Measurements from ENCODE around the gene SHPK. TPM values are rescaled to one million over a fixed set of nuclear protein-coding genes. Genes with fewer than 3 reads are reported as not detected.
"Not testable (repeated sequence)": the region's sequence is repeated elsewhere in the genome, so short reads cannot be mapped to it uniquely, and the experiment has no call there.

The SHPK gene
- polyA plus RNA-seq, 3 donors: 15.4 to 16.5 (median 15.7) TPM

- DNase-seq (ENCODE audit: extremely low read depth in 1 of 11, low read depth in 9 of 11, low spot score in 4 of 11): no peak
Observed at GRCh38 chr17:3572231-3572630, 63.8 kb downstream of the SHPK start.

GRCh38 chr17:3571043-3571900, 64.8 kb downstream of the SHPK start:
- DNase-seq (ENCODE audit: extremely low read depth in 1 of 11, low read depth in 9 of 11, low spot score in 4 of 11): no peak

GRCh38 chr17:3569534-3570137, 66.4 kb downstream of the SHPK start:
- no peak for DNase-seq (ENCODE audit: extremely low read depth in 1 of 11, low read depth in 9 of 11, low spot score in 4 of 11)

- DNase-seq (ENCODE audit: extremely low read depth in 1 of 11, low read depth in 9 of 11, low spot score in 4 of 11): no peak
Observed at GRCh38 chr17:3566551-3566950, 69.5 kb downstream of the SHPK start.

GRCh38 chr17:3565143-3565542, 70.9 kb downstream of the SHPK start:
- DNase-seq (ENCODE audit: extremely low read depth in 1 of 11, low read depth in 9 of 11, low spot score in 4 of 11): no peak

- DNase-seq (ENCODE audit: extremely low read depth in 1 of 11, low read depth in 9 of 11, low spot score in 4 of 11): not testable (repeated sequence)
Observed at GRCh38 chr17:3564241-3564640, 71.8 kb downstream of the SHPK start.

- no peak for DNase-seq (ENCODE audit: extremely low read depth in 1 of 11, low read depth in 9 of 11, low spot score in 4 of 11)
Observed at GRCh38 chr17:3559270-3559645, 76.8 kb downstream of the SHPK start.

- DNase-seq (ENCODE audit: extremely low read depth in 1 of 11, low read depth in 9 of 11, low spot score in 4 of 11): no peak
Observed at GRCh38 chr17:3558603-3559269, 77.3 kb downstream of the SHPK start.

Other genes with a start within 250 kb of the SHPK start
- 1 to 10 TPM in 1 of 3 donors, under 1 TPM in 2; 0.20 to 3.1 (median 0.39) TPM for gene OR3A2, start 249.9 kb downstream of the SHPK start, polyA plus RNA-seq (ENCODE audit: insufficient read length in 3 of 3)
- gene OR1E1, start 237.8 kb downstream of the SHPK start, polyA plus RNA-seq (ENCODE audit: insufficient read length in 3 of 3): under 1 TPM in 1 of 3 donors, not detected in 2; 0.07 TPM
- gene OR3A3, start 224.9 kb downstream of the SHPK start, polyA plus RNA-seq (ENCODE audit: insufficient read length in 3 of 3): under 1 TPM; 0.06 to 0.11 (median 0.06) TPM
- gene OR1E2, start 202.4 kb downstream of the SHPK start, polyA plus RNA-seq (ENCODE audit: insufficient read length in 3 of 3): not detected
- under 1 TPM; 0.36 to 0.65 (median 0.40) TPM for gene SPATA22, start 164.4 kb downstream of the SHPK start, polyA plus RNA-seq (ENCODE audit: insufficient read length in 3 of 3)
- 10 to 100 TPM; 20.8 to 31.7 (median 27.2) TPM for gene ASPA, start 160.3 kb downstream of the SHPK start, polyA plus RNA-seq (ENCODE audit: insufficient read length in 3 of 3)
- 1 to 10 TPM in 2 of 3 donors, under 1 TPM in 1; 0.88 to 1.1 (median 1.1) TPM for gene TRPV3, start 78.4 kb downstream of the SHPK start, polyA plus RNA-seq (ENCODE audit: insufficient read length in 3 of 3)
- 10 to 100 TPM in 1 of 3 donors, 1 to 10 TPM in 2; 7.6 to 12.4 (median 9.0) TPM for gene TRPV1, start 26.8 kb downstream of the SHPK start, polyA plus RNA-seq (ENCODE audit: insufficient read length in 3 of 3)
- 10 to 100 TPM; 18.7 to 27.2 (median 20.2) TPM for gene CTNS, start 510 bp upstream of the SHPK start, polyA plus RNA-seq (ENCODE audit: insufficient read length in 3 of 3)
- 100 to 1,000 TPM in 1 of 3 donors, 10 to 100 TPM in 2; 88.5 to 113 (median 90.6) TPM for gene TAX1BP3, start 32.3 kb upstream of the SHPK start, polyA plus RNA-seq (ENCODE audit: insufficient read length in 3 of 3)
- 10 to 100 TPM; 21.0 to 35.3 (median 31.8) TPM for gene EMC6, start 32.6 kb upstream of the SHPK start, polyA plus RNA-seq (ENCODE audit: insufficient read length in 3 of 3)
- 1 to 10 TPM; 1.3 to 1.4 (median 1.3) TPM for gene P2RX5, start 59.9 kb upstream of the SHPK start, polyA plus RNA-seq (ENCODE audit: insufficient read length in 3 of 3)
- 1 to 10 TPM; 2.7 to 4.9 (median 3.8) TPM for gene HASPIN, start 87.7 kb upstream of the SHPK start, polyA plus RNA-seq (ENCODE audit: insufficient read length in 3 of 3)
- 10 to 100 TPM; 37.7 to 40.0 (median 37.8) TPM for gene ITGAE, start 164.9 kb upstream of the SHPK start, polyA plus RNA-seq (ENCODE audit: insufficient read length in 3 of 3)
- gene NCBP3, start 210.0 kb upstream of the SHPK start, polyA plus RNA-seq (ENCODE audit: insufficient read length in 3 of 3): 100 to 1,000 TPM in 1 of 3 donors, 10 to 100 TPM in 2; 83.1 to 122 (median 83.7) TPM

All from renal cortex interstitium (tissue), 11 donors.